ENCODE measurements around the gene NALCN.

- TF ChIP-seq POLR2AphosphoS5 (IDR thresholded peaks at IDR 0.05), result no peak
- no peak for TF ChIP-seq CTCF (IDR thresholded peaks at IDR 0.05)
These were observed 409.1 kb downstream of the NALCN start for GRCh38 chr13:101007245-101007644.
